Nephron progenitor cell (in vitro differentiated cells): ENCODE measurements around the gene SRD5A1.
A peak's percentile ranks its signal among the peaks of the same experiment; 100 is the strongest.

ENCODE experiments used
- DNase-seq: peaks from one replicate; pipeline ENCODE4 v3.0.0; 2021
- H3K27ac Mint-ChIP-seq: 2 replicates; pipeline ENCODE4 v1.8.0; 2021; ENCODE audit warnings: mild to moderate bottlenecking, moderate library complexity, mixed read lengths
- H3K27me3 Mint-ChIP-seq: 2 replicates; pipeline ENCODE4 v1.8.0; 2021; ENCODE audit warnings: mild to moderate bottlenecking, low read depth, mixed read lengths; ENCODE audit not compliant: poor library complexity
- H3K36me3 Mint-ChIP-seq: 2 replicates; pipeline ENCODE4 v1.8.0; 2021; ENCODE audit warnings: low read depth, mixed read lengths
- H3K4me1 Mint-ChIP-seq: 2 replicates; pipeline ENCODE4 v1.8.0; 2021; ENCODE audit warnings: mixed read lengths
- H3K4me3 Mint-ChIP-seq: 2 replicates; pipeline ENCODE4 v1.8.0; 2021; ENCODE audit warnings: mild to moderate bottlenecking, moderate library complexity, mixed read lengths
- H3K9me3 Mint-ChIP-seq: 2 replicates; pipeline ENCODE4 v1.8.0; 2021; ENCODE audit warnings: mild to moderate bottlenecking, moderate library complexity, mixed read lengths
- CTCF ChIP-seq: fragments of 200-600 bp; sonication (generic); IDR thresholded peaks from 2 replicates; pipeline ENCODE4 v1.5.0; 2021; ENCODE audit warnings: antibody characterized with exemption

The SRD5A1 gene

GRCh38 chr5:6680922-6681321 lies 47.7 kb downstream of the SRD5A1 start:
- TF ChIP-seq CTCF, result no peak
- H3K4me3 Mint-ChIP-seq, result no peak overlapping the region
- H3K4me1 Mint-ChIP-seq, result no peaks in the 10 kb centered on the region
- no peak for DNase-seq
- H3K36me3 Mint-ChIP-seq, result peaks cover 10% of the 10 kb centered on the region
- H3K27ac Mint-ChIP-seq, result no peak overlapping the region
- peaks cover 7% of the 10 kb centered on the region for H3K9me3 Mint-ChIP-seq
- peaks cover 31% of the 10 kb centered on the region for H3K27me3 Mint-ChIP-seq

GRCh38 chr5:6681682-6682081 lies 48.4 kb downstream of the SRD5A1 start:
- no peak overlapping the region for H3K27ac Mint-ChIP-seq
- DNase-seq, result no peak
- no peak overlapping the region for H3K4me3 Mint-ChIP-seq
- TF ChIP-seq CTCF, result no peak
- H3K9me3 Mint-ChIP-seq, result no peaks in the 10 kb centered on the region
- H3K36me3 Mint-ChIP-seq, result peaks cover 3% of the 10 kb centered on the region
- no peaks in the 10 kb centered on the region for H3K4me1 Mint-ChIP-seq
- H3K27me3 Mint-ChIP-seq, result peaks cover 34% of the 10 kb centered on the region

- Mint-ChIP-seq H3K4me3 (no peak overlapping the region), H3K27ac (no peak overlapping the region), H3K4me1 (peaks cover under 1% of the 10 kb centered on the region), H3K27me3 (peaks cover 35% of the 10 kb centered on the region), H3K9me3 (no peaks in the 10 kb centered on the region), H3K36me3 (no peaks in the 10 kb centered on the region)
- TF ChIP-seq CTCF, result no peak
- DNase-seq, result peak; percentile 14
Observed at GRCh38 chr5:6682239-6682638, 49.0 kb downstream of the SRD5A1 start.

GRCh38 chr5:6683241-6683640 lies 50.0 kb downstream of the SRD5A1 start:
- DNase-seq, result no peak
- H3K36me3 Mint-ChIP-seq, result no peaks in the 10 kb centered on the region
- H3K27ac Mint-ChIP-seq, result no peak overlapping the region
- H3K4me3 Mint-ChIP-seq, result no peak overlapping the region
- TF ChIP-seq CTCF, result no peak
- H3K9me3 Mint-ChIP-seq, result no peaks in the 10 kb centered on the region
- peaks cover 43% of the 10 kb centered on the region for H3K27me3 Mint-ChIP-seq
- H3K4me1 Mint-ChIP-seq, result peaks cover 6% of the 10 kb centered on the region

- no peak for TF ChIP-seq CTCF
- Mint-ChIP-seq H3K4me1 (peaks cover 6% of the 10 kb centered on the region), H3K4me3 (no peak overlapping the region), H3K9me3 (no peaks in the 10 kb centered on the region), H3K27ac (no peak overlapping the region), H3K36me3 (no peaks in the 10 kb centered on the region), H3K27me3 (peaks cover 51% of the 10 kb centered on the region)
- no peak for DNase-seq
Observed at GRCh38 chr5:6684075-6684474, 50.8 kb downstream of the SRD5A1 start.

- peaks cover 6% of the 10 kb centered on the region for H3K4me1 Mint-ChIP-seq
- no peak for DNase-seq
- H3K27me3 Mint-ChIP-seq, result peaks cover 57% of the 10 kb centered on the region
- no peak overlapping the region for H3K27ac Mint-ChIP-seq
- peak overlapping the region; percentile 64 for H3K4me3 Mint-ChIP-seq
- no peak for TF ChIP-seq CTCF
- H3K9me3 Mint-ChIP-seq, result no peaks in the 10 kb centered on the region
- no peaks in the 10 kb centered on the region for H3K36me3 Mint-ChIP-seq
Observed at GRCh38 chr5:6686501-6686900, 53.3 kb downstream of the SRD5A1 start.
